GM21515 (cell line): Measurements from ENCODE around the gene FHL3.

ENCODE experiments used
- ATAC-seq: cut with Tn5 transposase; IDR thresholded peaks from one replicate; pipeline ENCODE4 v1.9.1; 2021; ENCODE audit not compliant: unreplicated experiment

Gene FHL3

GRCh38 chr1:37947364-37947763 is 58.0 kb downstream of the FHL3 start:
- no peak for ATAC-seq
